Loucy (cell line): ENCODE data around the gene TEPSIN.

ENCODE experiments used
- H2AFZ ChIP-seq: fragments of 200-600 bp; sonication (generic); 2 replicates; pipeline ENCODE4 v1.6.0; 2016; ENCODE audit warnings: antibody characterized with exemption, mild to moderate bottlenecking, low read length, moderate library complexity
- H3F3A ChIP-seq: fragments of 200-600 bp; 2 replicates; pipeline ENCODE4 v1.6.0; 2016; ENCODE audit warnings: antibody characterized with exemption, low read depth, mild to moderate bottlenecking
- H3K27me3 ChIP-seq: fragments of 200-600 bp; sonication (generic); 2 replicates; pipeline ENCODE4 v1.6.1; 2014; ENCODE audit warnings: low read length, mild to moderate bottlenecking; ENCODE audit not compliant: insufficient read depth, poor library complexity, severe bottlenecking
- H3K36me3 ChIP-seq: fragments of 200-600 bp; sonication (generic); 2 replicates; pipeline ENCODE4 v1.6.1; 2016; ENCODE audit warnings: low read length; ENCODE audit not compliant: insufficient read depth
- H3K4me1 ChIP-seq: fragments of 200-600 bp; sonication (generic); 2 replicates; pipeline ENCODE4 v1.5.1; 2014; ENCODE audit warnings: low read length, mild to moderate bottlenecking; ENCODE audit not compliant: insufficient read depth, poor library complexity, severe bottlenecking
- H3K4me2 ChIP-seq: fragments of 200-600 bp; sonication (generic); 2 replicates; pipeline ENCODE4 v1.6.0; 2014; ENCODE audit warnings: antibody characterized with exemption, low read length, low read depth, mild to moderate bottlenecking; ENCODE audit not compliant: poor library complexity, severe bottlenecking
- H3K4me3 ChIP-seq: fragments of 200-600 bp; sonication (generic); 2 replicates; pipeline ENCODE4 v1.5.1; 2014; ENCODE audit warnings: low read length, mild to moderate bottlenecking, mixed read lengths; ENCODE audit not compliant: poor library complexity, severe bottlenecking
- H3K79me2 ChIP-seq: fragments of 200-600 bp; sonication (generic); 2 replicates; pipeline ENCODE4 v1.6.1; 2014; ENCODE audit warnings: low read length; ENCODE audit not compliant: insufficient read depth
- H3K9ac ChIP-seq: fragments of 200-600 bp; sonication (generic); 2 replicates; pipeline ENCODE4 v1.6.0; 2014; ENCODE audit warnings: mild to moderate bottlenecking, low read depth, low read length, moderate library complexity; ENCODE audit not compliant: poor library complexity, severe bottlenecking
- H3K9me2 ChIP-seq: fragments of 200-600 bp; sonication (generic); replicated peaks from 2 replicates; pipeline ENCODE4 v1.6.1; 2016; ENCODE audit warnings: low read depth, low read length, mixed read lengths
- H3K9me3 ChIP-seq: fragments of 200-600 bp; sonication (generic); 2 replicates; pipeline ENCODE4 v1.6.1; 2014; ENCODE audit warnings: mild to moderate bottlenecking, antibody characterized with exemption, low read length, low read depth; ENCODE audit not compliant: insufficient read depth
- H4K20me1 ChIP-seq: fragments of 200-600 bp; sonication (generic); 2 replicates; pipeline ENCODE4 v1.6.0; 2014; ENCODE audit warnings: antibody characterized with exemption, low read length, mild to moderate bottlenecking; ENCODE audit not compliant: insufficient read depth, poor library complexity, severe bottlenecking
- CTCF ChIP-seq: fragments of 200-600 bp; sonication (generic); conservative IDR thresholded peaks from 2 replicates; pipeline ENCODE4 v1.5.1; 2014; ENCODE audit warnings: mild to moderate bottlenecking, antibody characterized with exemption, low read length
- EZH2phosphoT487 ChIP-seq: fragments of 200-600 bp; IDR thresholded peaks from 2 replicates; pipeline ENCODE4 v1.6.1; 2018; ENCODE audit warnings: antibody characterized with exemption, mild to moderate bottlenecking, moderate library complexity, borderline replicate concordance

Gene TEPSIN

GRCh38 chr17:81245665-81246342, 6.9 kb upstream of the TEPSIN start:
- Histone ChIP-seq H2AFZ (no peak overlapping the region), H3K79me2 (peaks cover 15% of the 10 kb centered on the region), H3K9me2 (no peaks in the 10 kb centered on the region), H3K27me3 (no peaks in the 10 kb centered on the region), H3K4me1 (peaks cover 7% of the 10 kb centered on the region), H3K4me2 (no peak overlapping the region), H4K20me1 (peaks cover 12% of the 10 kb centered on the region), H3K36me3 (peaks cover 11% of the 10 kb centered on the region; the same call in 1 of the 2 replicates), H3K9ac (no peak overlapping the region), H3F3A (no peaks in the 10 kb centered on the region), H3K4me3 (no peak overlapping the region), H3K9me3 (no peaks in the 10 kb centered on the region)
- TF ChIP-seq CTCF (no peak), EZH2phosphoT487 (no peak)

DNA sequence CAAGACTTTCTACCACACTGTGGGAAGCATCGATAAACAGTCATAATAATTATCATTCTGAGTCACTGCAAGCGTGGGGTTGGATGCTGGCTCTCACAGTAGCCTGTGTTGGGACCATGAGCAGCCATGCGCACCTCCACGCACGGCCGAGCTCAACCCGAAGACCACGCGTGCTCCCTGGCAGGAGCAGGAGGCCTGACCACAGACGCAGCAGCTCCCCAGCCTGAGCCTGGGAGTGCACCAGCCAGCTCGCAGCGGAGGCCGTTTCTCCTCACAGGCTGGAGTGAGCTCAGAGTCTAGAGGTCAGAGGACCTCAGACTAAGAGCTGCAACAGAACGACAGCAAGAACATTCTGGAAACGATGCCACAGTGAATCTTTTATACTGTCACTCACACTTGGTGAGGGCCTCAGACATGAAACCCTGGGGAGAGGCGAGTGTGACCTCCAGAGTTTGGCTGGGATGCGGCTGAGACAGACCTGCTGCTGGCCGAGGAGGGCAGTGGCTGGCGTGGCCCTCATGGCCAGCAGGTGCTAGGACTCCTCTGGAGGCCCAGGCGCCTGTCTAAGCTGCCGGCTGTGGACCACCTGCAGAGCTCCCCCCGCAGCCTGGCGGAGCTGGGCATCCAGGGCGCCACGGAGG, 6.3 kb upstream of the TEPSIN start:
- Histone ChIP-seq H3K9me2 (no peaks in the 10 kb centered on the region), H3K79me2 (peaks cover 18% of the 10 kb centered on the region), H3K9me3 (no peaks in the 10 kb centered on the region), H4K20me1 (peaks cover 16% of the 10 kb centered on the region), H2AFZ (no peak overlapping the region), H3K36me3 (peaks cover 8% of the 10 kb centered on the region; the same call in 1 of the 2 replicates), H3K4me1 (peaks cover 14% of the 10 kb centered on the region), H3K9ac (no peak overlapping the region), H3F3A (no peaks in the 10 kb centered on the region), H3K27me3 (no peaks in the 10 kb centered on the region), H3K4me3 (no peak overlapping the region), H3K4me2 (no peak overlapping the region)
- TF ChIP-seq EZH2phosphoT487 (no peak), CTCF (no peak)

GRCh38 chr17:81244358-81245023, 5.6 kb upstream of the TEPSIN start:
- Histone ChIP-seq H3K4me1 (peaks cover 17% of the 10 kb centered on the region), H3K27me3 (no peaks in the 10 kb centered on the region)

More at GRCh38 chr17:81244358-81245023, 5.6 kb upstream of the TEPSIN start:
- H3K9ac ChIP-seq = no peak overlapping the region
- H2AFZ ChIP-seq = no peak overlapping the region
- H3K9me2 ChIP-seq = no peaks in the 10 kb centered on the region
- no peaks in the 10 kb centered on the region for H3F3A ChIP-seq
- TF ChIP-seq EZH2phosphoT487 = no peak
- TF ChIP-seq CTCF = no peak
- H3K4me2 ChIP-seq = no peak overlapping the region
- H4K20me1 ChIP-seq = peaks cover 16% of the 10 kb centered on the region
- H3K79me2 ChIP-seq = peaks cover 24% of the 10 kb centered on the region
- H3K36me3 ChIP-seq = peaks cover 1% of the 10 kb centered on the region; the same call in 1 of the 2 replicates
- H3K9me3 ChIP-seq = no peaks in the 10 kb centered on the region
- H3K4me3 ChIP-seq = no peak overlapping the region
